Subcutaneous adipose tissue (tissue), 4 donors: Measurements from ENCODE around the gene ALDH1L1. TPM values are rescaled to one million over a fixed set of nuclear protein-coding genes. Genes with fewer than 3 reads are reported as not detected.

Source experiments
- total RNA-seq, 4 donors: library from RNA; depleted of rRNA; stranded (reverse); fragments of >200 nt; gene quantifications; one replicate each; pipeline ENCODE4 v1.1.0, GENCODE V29; 2016
- TF ChIP-seq, protein P1 (sequence below): fragments of 450-650 bp; IDR thresholded peaks from one replicate; pipeline ENCODE4 v1.5.1; 2016; ENCODE audit warnings: low read depth, mild to moderate bottlenecking, control low read depth, antibody characterized with exemption, moderate library complexity

Gene ALDH1L1
- total RNA-seq, 4 donors from 2014 or later: 63.4 to 281 (median 73.8) TPM

DNA sequence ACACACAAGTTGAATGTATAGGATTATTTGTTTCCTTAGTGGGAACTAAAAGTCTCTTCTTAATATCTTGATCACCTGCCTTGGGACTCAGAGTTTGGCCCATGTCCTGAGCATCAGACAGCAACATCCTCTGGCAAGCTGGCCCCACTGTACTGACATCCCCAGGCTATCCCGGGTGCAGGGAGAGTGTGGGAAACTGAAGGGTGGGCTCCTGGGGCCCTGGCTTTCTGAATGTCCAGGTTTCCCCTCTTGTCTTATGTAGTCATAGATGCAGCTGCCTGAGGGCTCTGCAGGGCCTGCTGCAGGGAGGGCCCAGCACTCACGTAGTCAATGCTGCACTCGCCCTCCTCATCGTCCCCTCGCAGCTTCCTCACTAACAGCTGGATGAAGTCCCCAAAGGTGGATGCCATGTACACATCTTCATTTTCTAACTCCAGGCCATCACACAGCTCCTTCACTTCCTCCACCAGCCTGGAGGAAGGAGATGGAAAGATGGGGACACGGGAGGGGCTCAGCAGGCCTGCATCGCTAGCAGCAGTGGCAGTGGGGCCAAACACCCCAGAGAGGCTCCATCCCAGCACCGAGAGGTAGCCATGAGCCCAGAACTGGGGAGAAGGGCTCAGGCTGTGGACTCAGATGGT lies 42.8 kb downstream of the ALDH1L1 start:
- TF ChIP-seq, protein P1, sequence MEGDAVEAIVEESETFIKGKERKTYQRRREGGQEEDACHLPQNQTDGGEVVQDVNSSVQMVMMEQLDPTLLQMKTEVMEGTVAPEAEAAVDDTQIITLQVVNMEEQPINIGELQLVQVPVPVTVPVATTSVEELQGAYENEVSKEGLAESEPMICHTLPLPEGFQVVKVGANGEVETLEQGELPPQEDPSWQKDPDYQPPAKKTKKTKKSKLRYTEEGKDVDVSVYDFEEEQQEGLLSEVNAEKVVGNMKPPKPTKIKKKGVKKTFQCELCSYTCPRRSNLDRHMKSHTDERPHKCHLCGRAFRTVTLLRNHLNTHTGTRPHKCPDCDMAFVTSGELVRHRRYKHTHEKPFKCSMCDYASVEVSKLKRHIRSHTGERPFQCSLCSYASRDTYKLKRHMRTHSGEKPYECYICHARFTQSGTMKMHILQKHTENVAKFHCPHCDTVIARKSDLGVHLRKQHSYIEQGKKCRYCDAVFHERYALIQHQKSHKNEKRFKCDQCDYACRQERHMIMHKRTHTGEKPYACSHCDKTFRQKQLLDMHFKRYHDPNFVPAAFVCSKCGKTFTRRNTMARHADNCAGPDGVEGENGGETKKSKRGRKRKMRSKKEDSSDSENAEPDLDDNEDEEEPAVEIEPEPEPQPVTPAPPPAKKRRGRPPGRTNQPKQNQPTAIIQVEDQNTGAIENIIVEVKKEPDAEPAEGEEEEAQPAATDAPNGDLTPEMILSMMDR: no peak

DNA sequence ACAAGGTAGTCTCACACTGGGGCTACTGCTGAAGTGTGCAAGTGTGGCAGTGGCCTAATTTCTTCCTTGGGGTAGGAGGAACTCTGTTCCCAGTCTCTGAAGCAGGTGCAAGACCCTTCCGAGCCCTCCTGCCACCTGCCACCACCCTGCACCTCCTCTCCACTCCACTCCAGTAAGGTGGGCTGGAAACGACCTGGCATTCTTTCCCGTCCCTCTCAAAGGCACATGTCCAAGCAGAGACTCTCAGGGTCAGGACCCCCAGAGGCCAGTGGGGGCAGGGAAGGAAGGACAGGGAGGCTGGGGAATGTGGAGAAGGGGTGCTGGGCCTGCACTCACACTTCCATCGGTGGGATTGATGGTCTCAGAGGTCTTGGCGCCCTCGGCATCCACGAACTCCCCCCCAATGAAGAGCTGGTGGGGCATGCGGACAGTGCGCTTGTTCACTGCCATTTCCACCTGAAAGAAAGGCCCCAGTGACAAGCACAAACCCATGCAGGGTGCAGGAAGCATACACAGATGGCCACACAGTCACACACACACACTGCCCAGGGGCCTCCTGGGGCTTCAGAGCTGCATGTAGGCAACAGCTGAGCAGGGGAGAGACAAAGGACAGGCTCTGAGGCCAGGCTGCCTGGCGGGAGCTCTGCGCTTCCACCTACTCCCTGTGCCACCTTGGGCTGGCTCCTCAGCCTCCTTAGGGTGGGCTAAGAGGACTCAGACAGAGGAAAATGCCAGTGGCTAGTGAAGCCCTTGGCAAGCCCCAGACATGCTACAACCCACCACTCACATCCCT lies 43.8 kb downstream of the ALDH1L1 start:
- TF ChIP-seq, protein P1: no peak

DNA sequence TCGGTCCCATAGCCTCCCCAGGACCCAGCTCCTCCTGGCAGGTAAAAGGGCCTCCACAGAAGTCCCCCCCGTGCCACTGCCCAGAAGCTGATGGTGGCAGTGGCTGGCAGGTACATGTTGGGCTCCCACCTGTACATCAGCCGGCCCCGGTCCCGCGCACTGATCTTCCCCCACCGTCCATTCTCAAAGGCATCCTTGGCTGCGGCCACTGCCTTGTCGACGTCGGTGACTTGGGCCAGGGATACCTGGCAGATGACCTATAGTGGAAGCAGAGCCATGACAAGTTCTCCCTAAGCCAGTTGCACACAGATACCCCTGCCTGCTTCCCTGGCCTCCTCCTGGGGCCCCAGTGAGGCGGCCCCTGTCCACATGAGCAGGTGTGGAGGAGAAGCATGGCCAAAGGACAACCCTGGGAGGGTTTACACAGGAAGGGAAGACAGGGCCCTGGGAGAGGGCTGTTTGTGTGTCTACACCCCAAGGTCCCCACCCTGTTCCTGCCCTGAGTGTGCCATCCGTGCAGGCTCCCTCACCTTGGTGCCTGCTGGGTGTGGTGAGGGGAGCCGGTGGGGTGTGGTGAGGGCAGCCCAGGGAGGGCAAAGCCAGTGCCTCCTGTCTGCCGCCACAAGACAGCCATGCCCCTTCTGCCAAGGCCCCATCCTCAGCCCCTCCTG lies 44.8 kb downstream of the ALDH1L1 start:
- TF ChIP-seq, protein P1: no peak

DNA sequence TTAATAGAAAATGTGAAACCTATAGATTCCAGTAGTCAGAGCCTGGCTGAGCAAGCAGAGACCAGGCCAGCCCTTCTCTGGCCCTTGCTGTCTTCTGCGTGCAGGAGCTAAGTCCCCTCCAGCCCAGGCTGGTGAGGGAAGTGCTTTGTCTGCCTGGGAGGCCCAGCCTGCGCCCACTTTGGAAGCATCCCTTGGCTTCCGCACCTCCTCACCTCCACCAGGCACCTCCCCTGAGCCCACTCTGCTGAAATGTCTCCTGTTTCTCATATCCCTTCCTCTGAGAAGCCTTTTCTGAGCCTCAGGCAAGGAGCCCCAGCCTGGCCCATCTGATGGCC lies 45.3 kb downstream of the ALDH1L1 start:
- TF ChIP-seq, protein P1: no peak

DNA sequence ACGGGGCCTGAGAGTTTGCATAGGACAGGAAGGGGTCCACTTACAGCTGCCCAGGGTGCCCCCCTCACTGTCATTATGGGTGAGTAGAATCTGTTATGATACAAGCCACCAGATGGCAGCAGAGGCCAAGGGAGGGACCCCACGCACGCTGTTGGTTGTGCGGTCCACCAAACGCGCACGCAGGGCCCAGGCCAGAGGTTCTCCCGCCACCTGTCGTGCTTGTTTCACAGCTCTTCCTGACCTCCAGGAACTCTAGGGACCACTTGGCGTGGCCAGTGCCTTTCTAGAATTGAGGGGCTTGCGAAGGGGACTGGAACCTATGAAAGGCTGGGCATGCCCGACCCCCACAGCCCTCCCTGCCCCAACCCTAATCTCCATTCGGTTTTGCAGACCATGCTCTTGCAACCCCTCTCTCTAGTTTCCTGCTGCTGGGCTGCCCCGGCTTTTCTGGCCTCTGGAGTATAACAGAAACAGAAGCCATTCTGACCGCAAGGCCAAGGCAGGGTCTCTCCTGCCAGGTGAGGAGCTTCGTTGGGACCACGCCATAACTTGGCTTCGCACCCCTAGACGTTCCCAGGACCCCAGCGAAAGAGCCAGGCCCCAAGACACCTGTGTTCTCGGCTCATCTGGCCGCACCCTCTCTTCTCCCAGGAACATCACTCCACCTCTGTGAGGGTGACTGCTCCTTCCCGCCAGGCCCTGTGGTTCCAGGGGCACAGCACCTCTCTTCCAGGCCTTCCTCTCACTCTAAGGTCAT lies 46.0 kb downstream of the ALDH1L1 start:
- TF ChIP-seq, protein P1: no peak

DNA sequence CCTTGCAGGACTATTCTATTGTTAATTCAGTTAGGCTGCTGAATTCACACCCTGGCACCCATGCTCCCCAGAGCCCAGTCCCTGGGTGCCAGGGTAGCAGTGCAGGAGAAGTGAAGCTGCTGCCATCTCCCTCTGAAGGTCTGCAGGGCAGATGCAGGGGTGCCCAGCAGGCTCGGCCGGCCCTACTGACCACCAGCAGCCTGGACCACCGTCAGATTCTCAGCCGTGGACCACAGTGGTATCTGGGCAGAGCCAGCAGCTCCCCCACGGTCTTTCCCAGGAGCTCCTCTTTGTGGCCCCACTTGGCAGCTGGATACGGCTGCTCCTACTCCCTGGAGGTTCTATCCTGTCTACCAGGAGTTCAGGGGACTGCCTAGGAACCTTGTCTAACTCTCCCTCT lies 46.8 kb downstream of the ALDH1L1 start:
- TF ChIP-seq, protein P1: no peak
